Ovary (tissue), 9 donors: Measurements from ENCODE around the gene CTSH. TPM values are rescaled to one million over a fixed set of nuclear protein-coding genes. Genes with fewer than 3 reads are reported as not detected.
A peak's percentile ranks its signal among the peaks of the same experiment; 100 is the strongest.

Source experiments
- DNase-seq, 5 donors: peaks; one replicate each; pipeline ENCODE4 v3.0.0-alpha.2; 2019 to 2020
- H3K27ac ChIP-seq, 2 donors: fragments of 200-600 bp; one replicate each; pipeline versions ENCODE4 v1.5.1 to v1.8.0; 2019 to 2022
- H3K27me3 ChIP-seq: fragments of 200-600 bp; one replicate; pipeline ENCODE4 v1.8.0; 2022
- H3K36me3 ChIP-seq: fragments of 200-600 bp; sonication (generic); one replicate; pipeline ENCODE4 v1.5.1; 2019
- H3K4me1 ChIP-seq: one replicate; pipeline ENCODE4 v1.8.1; 2013; ENCODE audit warnings: mild to moderate bottlenecking, moderate library complexity; ENCODE audit not compliant: insufficient read depth
- H3K4me3 ChIP-seq: fragments of 200-600 bp; sonication (generic); one replicate; pipeline ENCODE4 v1.5.1; 2017
- H3K9me3 ChIP-seq, 2 donors: fragments of 200-600 bp in 1 of 2; sonication (generic) in 1 of 2; one replicate each; pipeline versions ENCODE4 v1.5.1 to v1.8.1; 2013 to 2019; ENCODE audit warnings: mild to moderate bottlenecking in 1 of 2, moderate library complexity in 1 of 2
- EP300 ChIP-seq: sonication (generic); formaldehyde crosslinking; IDR thresholded peaks from one replicate; pipeline ENCODE4 v1.6.1; 2017; ENCODE audit warnings: antibody characterized with exemption
- POLR2A ChIP-seq: fragments of 450-650 bp; IDR thresholded peaks from one replicate; pipeline ENCODE4 v1.6.1; 2017; ENCODE audit warnings: antibody characterized with exemption, mild to moderate bottlenecking, moderate library complexity
- WGBS, 3 donors: extraction: QIAGEN DNeasy Blood & Tissue Kit in 1 of 3; methylation state at CpG; one replicate each; pipeline versions ENCODE4 v1.1.5 to v1.1.7; 2013 to 2017; 5-methylcytosine and 5-hydroxymethylcytosine counted together
- intact Hi-C, 4 donors: fragments of 100-400 bp; cut with DNase I; formaldehyde crosslinking; loops; one replicate each; pipeline versions ENCODE4 v1.11.0 to v1.15.1; 2022 to 2023
- polyA plus RNA-seq, 2 donors: library from polyadenylated mRNA; stranded (reverse); fragments of 200-250 nt in 1 of 2; fragments of 350-450 nt in 1 of 2; fragmentation: Illumina TruSeq in 1 of 2; extraction: RNeasy Lipid Tissue Mini Kit (QIAGEN cat#74804) in 1 of 2; gene quantifications; one replicate each; pipeline ENCODE4 v1.2.3, GENCODE V29; 2013 to 2014
- total RNA-seq, 7 donors: library from RNA; depleted of rRNA in 2 of 7; stranded (reverse); fragments of >200 nt in 2 of 7; fragmentation: NEBNext Ultra II Directional in 3 of 7; extraction: Animal tissue kit (Norgen Biotek cat#: 25700) in 3 of 7; gene quantifications; one replicate each; pipeline versions ENCODE4 v1.1.0 to v1.2.4, GENCODE V29; 2016 to 2023
- TF ChIP-seq, protein P1 (sequence below), 3 donors: fragments of 450-650 bp in 2 of 3; fragments of 200-600 bp in 1 of 3; IDR thresholded peaks; one replicate each; pipeline versions ENCODE4 v1.5.1 to v1.8.0; 2016 to 2022; ENCODE audit warnings: antibody characterized with exemption in 3 of 3, mild to moderate bottlenecking in 1 of 3
- donor health status: DM: no; HTN: no; CAD: no; lungs with moderate emphysema.
- donor health status: DM: no; HTN: no; CAD: no.
- donor health status: Bipolar disorder and iron deficiency.
- donor health status: DM: yes; HTN: yes; CAD: no.
- donor health status: DM: no; HTN: no; CAD: no.
- donor health status: DM: yes; HTN: yes; CAD: no.

The CTSH gene
- total and polyA plus RNA-seq, 9 donors = 84.3 to 197 (median 140) TPM

DNA sequence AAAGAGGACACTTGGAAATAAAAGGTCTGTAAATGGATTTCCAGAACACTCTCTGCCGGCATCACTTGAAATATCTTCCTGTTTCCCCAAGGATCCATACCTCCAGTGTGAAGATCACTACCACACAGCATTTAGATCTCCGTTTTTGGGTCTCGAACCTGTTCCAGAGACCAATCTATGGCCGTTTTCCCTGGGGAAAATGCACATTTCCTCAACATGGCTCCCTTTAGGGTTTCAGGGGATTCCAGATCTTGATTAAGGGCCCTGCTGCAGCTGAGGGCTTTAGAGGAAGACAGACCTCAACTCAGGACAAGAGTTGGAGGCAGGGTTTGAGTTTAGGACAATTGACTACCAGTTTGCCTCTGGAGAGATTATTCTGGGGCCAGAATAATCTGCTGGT lies 2.1 kb downstream of the CTSH start:
- Histone ChIP-seq H3K36me3 (no peaks in the 10 kb centered on the region), H3K27me3 (no peaks in the 10 kb centered on the region), H3K9me3 (no peaks in the 10 kb centered on the region), H3K4me3 (no peak overlapping the region), H3K4me1 (peaks cover 8% of the 10 kb centered on the region), H3K27ac (no peak overlapping the region)
- intact Hi-C loops = no loop called here
- 88 to 95% (median 94%) methylated on average over 4 of the region's 4 CpGs for WGBS, 3 donors
- DNase-seq = no peak
- TF ChIP-seq, protein P1, sequence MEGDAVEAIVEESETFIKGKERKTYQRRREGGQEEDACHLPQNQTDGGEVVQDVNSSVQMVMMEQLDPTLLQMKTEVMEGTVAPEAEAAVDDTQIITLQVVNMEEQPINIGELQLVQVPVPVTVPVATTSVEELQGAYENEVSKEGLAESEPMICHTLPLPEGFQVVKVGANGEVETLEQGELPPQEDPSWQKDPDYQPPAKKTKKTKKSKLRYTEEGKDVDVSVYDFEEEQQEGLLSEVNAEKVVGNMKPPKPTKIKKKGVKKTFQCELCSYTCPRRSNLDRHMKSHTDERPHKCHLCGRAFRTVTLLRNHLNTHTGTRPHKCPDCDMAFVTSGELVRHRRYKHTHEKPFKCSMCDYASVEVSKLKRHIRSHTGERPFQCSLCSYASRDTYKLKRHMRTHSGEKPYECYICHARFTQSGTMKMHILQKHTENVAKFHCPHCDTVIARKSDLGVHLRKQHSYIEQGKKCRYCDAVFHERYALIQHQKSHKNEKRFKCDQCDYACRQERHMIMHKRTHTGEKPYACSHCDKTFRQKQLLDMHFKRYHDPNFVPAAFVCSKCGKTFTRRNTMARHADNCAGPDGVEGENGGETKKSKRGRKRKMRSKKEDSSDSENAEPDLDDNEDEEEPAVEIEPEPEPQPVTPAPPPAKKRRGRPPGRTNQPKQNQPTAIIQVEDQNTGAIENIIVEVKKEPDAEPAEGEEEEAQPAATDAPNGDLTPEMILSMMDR (IDR thresholded peaks at IDR 0.05) = no peak
- TF ChIP-seq POLR2A (no peak), EP300 (no peak)

DNA sequence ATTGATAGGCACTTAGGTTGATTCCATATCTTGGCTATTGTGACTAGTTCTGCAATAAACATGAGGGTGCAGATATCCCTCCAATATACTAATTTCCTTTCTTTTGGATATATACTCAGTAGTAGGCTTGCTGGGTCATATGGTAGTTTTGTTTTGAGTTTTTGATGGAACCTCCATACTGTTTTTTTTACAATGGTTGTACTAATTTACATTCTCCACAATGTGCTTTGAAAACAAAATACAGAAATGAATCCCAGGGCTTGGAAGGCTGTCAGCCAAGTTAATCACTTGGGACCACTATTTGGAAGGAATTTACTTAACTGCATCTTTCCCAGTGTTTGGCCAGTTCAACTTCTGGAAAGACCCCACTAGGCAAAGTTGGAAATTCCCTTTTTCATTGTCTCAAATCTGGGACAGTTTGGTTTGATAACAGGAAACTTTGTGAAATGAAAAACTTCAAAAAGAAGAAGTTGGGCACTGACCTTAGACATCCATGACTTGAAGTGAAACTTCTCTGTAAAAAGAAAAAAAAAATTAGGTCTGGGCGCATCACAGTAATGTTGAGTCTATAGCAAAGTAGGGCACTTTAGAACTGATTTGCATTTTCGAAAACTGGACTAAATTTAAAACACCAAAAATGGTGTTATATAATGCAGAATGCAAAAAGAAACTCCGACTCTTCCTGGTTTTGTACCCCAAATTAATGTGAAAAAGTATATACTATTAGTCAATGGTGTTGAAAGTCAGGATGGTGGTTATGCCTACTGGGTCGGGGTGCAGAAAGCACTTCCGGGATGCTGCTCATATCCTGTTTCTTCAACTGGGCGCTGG lies 6.0 kb downstream of the CTSH start:
- Histone ChIP-seq H3K4me1 (peaks cover 6% of the 10 kb centered on the region), H3K36me3 (no peaks in the 10 kb centered on the region), H3K9me3 (no peaks in the 10 kb centered on the region), H3K27ac (no peak overlapping the region), H3K4me3 (no peak overlapping the region), H3K27me3 (no peaks in the 10 kb centered on the region)
- no peak for DNase-seq
- intact Hi-C loops = no loop called here
- 62 to 80% (median 63%) methylated on average over 6 of the region's 6 CpGs for WGBS, 3 donors
- TF ChIP-seq, protein P1 (IDR thresholded peaks at IDR 0.05) = no peak

DNA sequence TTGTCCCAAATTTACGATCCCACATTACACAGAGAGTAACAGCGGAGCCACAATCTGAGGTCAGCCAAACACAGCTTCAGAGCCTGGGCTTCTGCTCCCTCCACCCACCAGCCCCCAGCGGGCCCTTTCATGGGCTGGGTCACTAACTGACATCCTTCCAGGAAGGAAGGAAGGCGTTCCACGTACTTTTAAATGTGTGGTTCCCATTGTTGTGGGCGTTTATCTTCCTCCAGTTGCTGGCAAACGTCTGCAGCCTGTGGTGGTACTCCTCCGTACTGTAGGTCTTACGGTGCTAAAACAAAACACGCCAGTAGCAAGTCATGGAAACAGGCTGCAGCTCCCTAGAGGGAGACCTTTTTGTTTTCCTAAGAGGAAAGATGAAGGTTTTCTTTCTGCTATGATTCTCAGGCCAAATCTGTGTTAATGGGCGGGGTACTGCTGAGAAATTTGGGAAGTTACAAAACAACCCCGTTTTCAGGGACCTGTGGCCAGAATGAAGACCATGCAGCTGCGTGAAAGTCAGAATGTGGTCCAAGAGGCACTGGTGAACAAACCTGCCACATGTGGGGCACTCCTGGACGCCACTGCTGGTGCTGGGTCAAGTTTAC lies 7.6 kb downstream of the CTSH start:
- TF ChIP-seq, protein P1 (IDR thresholded peaks at IDR 0.05) = no peak
- TF ChIP-seq POLR2A (no peak), EP300 (no peak)
- peak overlapping the region; percentile 34 to 37 for H3K27ac ChIP-seq
- DNase-seq = peak; percentile 62 to 74 (median 63)

DNA sequence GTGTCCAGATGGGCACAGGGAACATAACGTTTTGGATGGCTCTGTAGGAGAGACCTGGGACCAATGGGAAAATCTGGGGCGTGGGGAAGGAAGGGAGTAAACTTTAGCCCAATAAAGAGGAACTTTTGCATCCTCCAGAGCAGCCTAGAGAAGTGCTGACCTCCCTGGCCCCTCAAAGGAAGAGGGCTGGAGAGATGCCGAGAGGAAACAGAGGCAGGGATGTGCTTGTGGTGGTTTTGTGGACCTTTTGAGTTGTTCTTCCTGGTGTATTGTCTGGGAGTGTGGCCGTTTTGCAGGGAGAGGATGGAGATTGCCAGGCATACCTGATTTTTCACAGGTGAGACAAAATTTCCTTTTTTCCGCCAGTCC lies 10.2 kb downstream of the CTSH start:
- H3K9me3 ChIP-seq = no peaks in the 10 kb centered on the region
- no peak overlapping the region for H3K4me3 ChIP-seq
- H3K27ac ChIP-seq = peak overlapping the region in 1 of 2 donors; percentile 42
- no peak for DNase-seq
- H3K36me3 ChIP-seq = no peaks in the 10 kb centered on the region
- TF ChIP-seq, protein P1 (IDR thresholded peaks at IDR 0.05) = no peak
- TF ChIP-seq POLR2A = no peak
- TF ChIP-seq EP300 = no peak
- intact Hi-C loops = no loop called here
- peaks cover 5% of the 10 kb centered on the region for H3K4me1 ChIP-seq
- 74 to 81% (median 80%) methylated on average over 5 of the region's 5 CpGs for WGBS, 3 donors
- H3K27me3 ChIP-seq = no peaks in the 10 kb centered on the region

More for the DNA sequence above, 7.6 kb downstream of the CTSH start:
- no peaks in the 10 kb centered on the region for H3K27me3 ChIP-seq
- H3K4me3 ChIP-seq = no peak overlapping the region
- no peaks in the 10 kb centered on the region for H3K36me3 ChIP-seq
- H3K9me3 ChIP-seq = no peaks in the 10 kb centered on the region
- intact Hi-C loops = no loop called here
- H3K4me1 ChIP-seq = peaks cover 5% of the 10 kb centered on the region
- WGBS, 3 donors = 9 to 12% (median 10%) methylated on average over 14 of the region's 14 CpGs
